ENCODE measurements around the gene TNFRSF25.

DNA sequence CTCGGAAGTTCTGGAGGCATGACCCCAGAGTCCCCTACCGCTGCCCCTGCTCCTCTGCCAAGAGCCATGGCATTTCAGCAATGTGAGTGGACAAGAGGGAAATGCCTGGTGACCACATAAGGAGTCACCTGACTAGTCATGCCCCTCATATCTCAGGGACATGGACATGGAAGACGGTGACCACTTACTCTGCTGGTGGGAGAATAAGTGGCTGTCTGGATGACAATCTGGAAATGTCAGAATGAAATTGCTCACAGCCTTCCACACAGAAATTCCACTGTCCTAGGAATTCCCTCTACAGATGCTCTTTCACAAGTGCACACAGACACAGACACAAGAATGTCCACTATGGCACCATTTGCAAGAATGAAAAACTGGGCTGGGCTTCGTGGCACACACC, 49.8 kb upstream of the TNFRSF25 start:
- no peak for TF ChIP-seq YY1 (IDR thresholded peaks at IDR 0.05; ENCODE audit: low read depth, low read length)
- TF ChIP-seq BCL11A (IDR thresholded peaks at IDR 0.05; ENCODE audit: low read depth in 2 of 2, low read length in 2 of 2), result no peak
- TF ChIP-seq EZH2 (IDR thresholded peaks at IDR 0.05; ENCODE audit: low read depth, low read length, severe bottlenecking), result no peak
- no peak for TF ChIP-seq TAF1 (IDR thresholded peaks at IDR 0.05; ENCODE audit: low read depth, low read length)
- TF ChIP-seq, protein P1, sequence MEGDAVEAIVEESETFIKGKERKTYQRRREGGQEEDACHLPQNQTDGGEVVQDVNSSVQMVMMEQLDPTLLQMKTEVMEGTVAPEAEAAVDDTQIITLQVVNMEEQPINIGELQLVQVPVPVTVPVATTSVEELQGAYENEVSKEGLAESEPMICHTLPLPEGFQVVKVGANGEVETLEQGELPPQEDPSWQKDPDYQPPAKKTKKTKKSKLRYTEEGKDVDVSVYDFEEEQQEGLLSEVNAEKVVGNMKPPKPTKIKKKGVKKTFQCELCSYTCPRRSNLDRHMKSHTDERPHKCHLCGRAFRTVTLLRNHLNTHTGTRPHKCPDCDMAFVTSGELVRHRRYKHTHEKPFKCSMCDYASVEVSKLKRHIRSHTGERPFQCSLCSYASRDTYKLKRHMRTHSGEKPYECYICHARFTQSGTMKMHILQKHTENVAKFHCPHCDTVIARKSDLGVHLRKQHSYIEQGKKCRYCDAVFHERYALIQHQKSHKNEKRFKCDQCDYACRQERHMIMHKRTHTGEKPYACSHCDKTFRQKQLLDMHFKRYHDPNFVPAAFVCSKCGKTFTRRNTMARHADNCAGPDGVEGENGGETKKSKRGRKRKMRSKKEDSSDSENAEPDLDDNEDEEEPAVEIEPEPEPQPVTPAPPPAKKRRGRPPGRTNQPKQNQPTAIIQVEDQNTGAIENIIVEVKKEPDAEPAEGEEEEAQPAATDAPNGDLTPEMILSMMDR (IDR thresholded peaks at IDR 0.05; ENCODE audit: control extremely low read depth in 1 of 3, insufficient read depth in 1 of 3, low read depth in 1 of 3, low read length in 3 of 3), result no peak
- no peak for TF ChIP-seq SRF (IDR thresholded peaks at IDR 0.05; ENCODE audit: low read depth, low read length)
- no peak for TF ChIP-seq EP300 (IDR thresholded peaks at IDR 0.05; ENCODE audit: borderline replicate concordance in 1 of 2, low read depth in 2 of 2, low read length in 2 of 2)
- no peak for TF ChIP-seq POLR2A (IDR thresholded peaks at IDR 0.05; ENCODE audit: control extremely low read depth in 1 of 2, low read depth in 2 of 2, low read length in 2 of 2)
- no peak for TF ChIP-seq MAFK (IDR thresholded peaks at IDR 0.05; ENCODE audit: low read depth, low read length)

All from H1 (cell line).